Muscle of leg (tissue), 16 donors: Measurements from ENCODE around the gene BAG2. TPM values are rescaled to one million over a fixed set of nuclear protein-coding genes. Genes with fewer than 3 reads are reported as not detected.
A peak's percentile ranks its signal among the peaks of the same experiment; 100 is the strongest.

Experiments used
- DNase-seq: peaks from one replicate; pipeline ENCODE4 v3.0.0; 2013
- H3K27ac ChIP-seq: one replicate; pipeline ENCODE4 v1.5.1; 2013; ENCODE audit warnings: mild to moderate bottlenecking, low read length, control low read depth
- H3K27me3 ChIP-seq: one replicate; pipeline ENCODE4 v1.6.1; 2013; ENCODE audit warnings: low read length; ENCODE audit not compliant: control insufficient read depth, insufficient read depth
- H3K36me3 ChIP-seq: one replicate; pipeline ENCODE4 v1.6.1; 2013; ENCODE audit warnings: low read length; ENCODE audit not compliant: control insufficient read depth, insufficient read depth
- H3K4me1 ChIP-seq: one replicate; pipeline ENCODE4 v1.6.1; 2013; ENCODE audit warnings: low read length; ENCODE audit not compliant: control insufficient read depth, insufficient read depth
- H3K4me3 ChIP-seq: one replicate; pipeline ENCODE4 v1.5.1; 2013; ENCODE audit warnings: low read length, control low read depth
- H3K9me3 ChIP-seq: replicated peaks from 2 replicates; pipeline ENCODE4 v1.6.1; 2013; ENCODE audit warnings: low read depth, low read length; ENCODE audit not compliant: control insufficient read depth
- WGBS: methylation state at CpG from one replicate; pipeline ENCODE4 v1.1.5; 2013; ENCODE audit warnings: missing lambda C conversion rate; ENCODE audit not compliant: insufficient coverage; 5-methylcytosine and 5-hydroxymethylcytosine counted together
- long read RNA-seq, 11 donors: transcript quantifications; one replicate each; lab custom pipeline, GENCODE V29; 2026
- polyA plus RNA-seq, 8 donors: library from polyadenylated mRNA; unstranded; fragments of 120-200 nt; gene quantifications; one replicate each; pipeline versions ENCODE4 v1.2.1 to v1.2.3, GENCODE V29; 2013; ENCODE audit warnings: inconsistent platforms in 1 of 8, low replicate concordance in 1 of 8; ENCODE audit not compliant: insufficient read length in 8 of 8, insufficient read depth in 1 of 8
- total RNA-seq: library from RNA; stranded (reverse); fragments of 120-200 nt; gene quantifications from one replicate; pipeline ENCODE4 v1.2.4, GENCODE V29; 2013

Gene BAG2
- total RNA-seq (10.2 TPM), polyA plus RNA-seq (10 to 100 TPM; 10.2 to 13.2 (median 11.8) TPM)
- long read RNA-seq, donor 1, full-length matches to known transcripts = 10 of 10 reads
- long read RNA-seq, donor 1, partial matches to known transcripts = 0 of 10 reads
- long read RNA-seq, donor 1, other reads (novel, unspliced or antisense) = 0 of 10 reads
- long read RNA-seq, donor 2, full-length matches to known transcripts = 3 of 3 reads
- long read RNA-seq, donor 2, partial matches to known transcripts = 0 of 3 reads
- long read RNA-seq, donor 2, other reads (novel, unspliced or antisense) = 0 of 3 reads
- long read RNA-seq, donor 3, full-length matches to known transcripts = 29 of 35 reads
- long read RNA-seq, donor 3, partial matches to known transcripts = 0 of 35 reads
- long read RNA-seq, donor 3, other reads (novel, unspliced or antisense) = 6 of 35 reads
- long read RNA-seq, donor 4, full-length matches to known transcripts = 16 of 16 reads
- long read RNA-seq, donor 4, partial matches to known transcripts = 0 of 16 reads
- long read RNA-seq, donor 4, other reads (novel, unspliced or antisense) = 0 of 16 reads
- long read RNA-seq, donor 5, full-length matches to known transcripts = 63 of 117 reads
- long read RNA-seq, donor 5, partial matches to known transcripts = 37 of 117 reads
- long read RNA-seq, donor 5, other reads (novel, unspliced or antisense) = 17 of 117 reads
- long read RNA-seq, donor 6, full-length matches to known transcripts = 51 of 51 reads
- long read RNA-seq, donor 6, partial matches to known transcripts = 0 of 51 reads
- long read RNA-seq, donor 6, other reads (novel, unspliced or antisense) = 0 of 51 reads
- long read RNA-seq, donor 7, full-length matches to known transcripts = 28 of 43 reads
- long read RNA-seq, donor 7, partial matches to known transcripts = 15 of 43 reads
- long read RNA-seq, donor 7, other reads (novel, unspliced or antisense) = 0 of 43 reads
- long read RNA-seq, donor 8, full-length matches to known transcripts = 19 of 19 reads
- long read RNA-seq, donor 8, partial matches to known transcripts = 0 of 19 reads
- long read RNA-seq, donor 8, other reads (novel, unspliced or antisense) = 0 of 19 reads
- long read RNA-seq, donor 9, full-length matches to known transcripts = 24 of 24 reads
- long read RNA-seq, donor 9, partial matches to known transcripts = 0 of 24 reads
- long read RNA-seq, donor 9, other reads (novel, unspliced or antisense) = 0 of 24 reads
- long read RNA-seq, donor 10, full-length matches to known transcripts = 33 of 53 reads
- long read RNA-seq, donor 10, partial matches to known transcripts = 20 of 53 reads
- long read RNA-seq, donor 10, other reads (novel, unspliced or antisense) = 0 of 53 reads
- long read RNA-seq, donor 11, full-length matches to known transcripts = 18 of 18 reads
- long read RNA-seq, donor 11, partial matches to known transcripts = 0 of 18 reads
- long read RNA-seq, donor 11, other reads (novel, unspliced or antisense) = 0 of 18 reads

- DNase-seq = peak; percentile 93
- H3K4me3 ChIP-seq = peak within 1 kb of the TSS; percentile 64
- under 1% methylated on average over 79 of the region's 97 CpGs for WGBS
- no peaks in the 10 kb centered on the region for H3K36me3 ChIP-seq
- no peaks in the 10 kb centered on the region for H3K9me3 ChIP-seq
- no peaks in the 10 kb centered on the region for H3K27me3 ChIP-seq
- peak within 1 kb of the TSS; percentile 91 for H3K27ac ChIP-seq
- peaks cover 7% of the 10 kb centered on the region for H3K4me1 ChIP-seq
These were observed at the start of gene BAG2 for GRCh38 chr6:57172136-57173055. TSS of gene BAG2 (plus strand) at chr6:57172326. CDS start at chr6:57172698, 372 bp downstream.

GRCh38 chr6:57123111-57123510, 49.0 kb upstream of the BAG2 start:
- no peaks in the 10 kb centered on the region for H3K36me3 ChIP-seq
- peaks cover 3% of the 10 kb centered on the region for H3K9me3 ChIP-seq
- no CpG with 5 or more reads among the region's 1 CpG for WGBS
- DNase-seq = no peak
- no peaks in the 10 kb centered on the region for H3K4me1 ChIP-seq
- no peak overlapping the region for H3K27ac ChIP-seq
- H3K4me3 ChIP-seq = no peak overlapping the region
- no peaks in the 10 kb centered on the region for H3K27me3 ChIP-seq

- Histone ChIP-seq H3K27ac (no peak overlapping the region), H3K36me3 (no peaks in the 10 kb centered on the region), H3K9me3 (no peaks in the 10 kb centered on the region), H3K4me1 (no peaks in the 10 kb centered on the region), H3K27me3 (no peaks in the 10 kb centered on the region), H3K4me3 (no peak overlapping the region)
- DNase-seq = no peak
These were observed 44.4 kb upstream of the BAG2 start for GRCh38 chr6:57127763-57128162.

- H3K36me3 ChIP-seq = peaks cover 4% of the 10 kb centered on the region
- peak; percentile 71 for DNase-seq
- no peak overlapping the region for H3K27ac ChIP-seq
- H3K4me1 ChIP-seq = no peaks in the 10 kb centered on the region
- no peaks in the 10 kb centered on the region for H3K27me3 ChIP-seq
- no peaks in the 10 kb centered on the region for H3K9me3 ChIP-seq
- H3K4me3 ChIP-seq = no peak overlapping the region
These were observed 41.4 kb upstream of the BAG2 start for GRCh38 chr6:57130661-57131177.

DNA sequence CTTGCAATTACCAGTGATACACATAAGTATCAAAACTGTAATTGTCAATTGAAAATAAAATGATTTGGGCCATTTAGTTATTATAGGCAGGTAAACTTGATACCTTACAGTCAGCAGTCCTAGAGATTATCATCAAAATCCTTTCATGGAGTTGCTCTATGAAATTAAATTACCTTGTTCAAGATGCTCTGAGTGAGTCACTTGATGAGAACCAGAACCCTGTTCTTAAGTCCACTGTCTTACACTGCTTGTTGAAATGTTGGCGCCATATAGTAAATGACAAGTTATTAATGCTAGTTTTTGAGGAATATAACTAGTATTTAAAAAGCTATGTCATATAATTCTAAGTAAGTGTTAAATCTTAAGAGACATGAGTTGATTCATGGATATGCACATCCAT, 37.2 kb upstream of the BAG2 start:
- no peak for DNase-seq
- peaks cover 4% of the 10 kb centered on the region for H3K36me3 ChIP-seq

GRCh38 chr6:57135885-57136284, 36.2 kb upstream of the BAG2 start:
- WGBS = no CpG with 5 or more reads among the region's 1 CpG
- H3K9me3 ChIP-seq = no peaks in the 10 kb centered on the region
- H3K4me1 ChIP-seq = no peaks in the 10 kb centered on the region
- no peaks in the 10 kb centered on the region for H3K27me3 ChIP-seq
- no peak overlapping the region for H3K4me3 ChIP-seq
- H3K36me3 ChIP-seq = peaks cover 4% of the 10 kb centered on the region
- peak; percentile 23 for DNase-seq
- H3K27ac ChIP-seq = no peak overlapping the region

More for the DNA sequence above, 37.2 kb upstream of the BAG2 start:
- Histone ChIP-seq H3K27ac (no peak overlapping the region), H3K4me3 (no peak overlapping the region), H3K4me1 (no peaks in the 10 kb centered on the region), H3K9me3 (no peaks in the 10 kb centered on the region), H3K27me3 (no peaks in the 10 kb centered on the region)
- no CpG with 5 or more reads among the region's 1 CpG for WGBS

- H3K9me3 ChIP-seq = no peaks in the 10 kb centered on the region
- no peaks in the 10 kb centered on the region for H3K27me3 ChIP-seq
- no peak overlapping the region for H3K27ac ChIP-seq
- H3K36me3 ChIP-seq = peaks cover 7% of the 10 kb centered on the region
- no peaks in the 10 kb centered on the region for H3K4me1 ChIP-seq
- WGBS = no CpG with 5 or more reads among the region's 2 CpGs
- H3K4me3 ChIP-seq = no peak overlapping the region
- no peak for DNase-seq
These were observed 34.8 kb upstream of the BAG2 start for GRCh38 chr6:57137350-57137749.

GRCh38 chr6:57138026-57138425, 34.1 kb upstream of the BAG2 start:
- H3K27ac ChIP-seq = no peak overlapping the region

More at GRCh38 chr6:57138026-57138425, 34.1 kb upstream of the BAG2 start:
- H3K4me1 ChIP-seq = no peaks in the 10 kb centered on the region
- WGBS = 98% methylated on average over 6 of the region's 11 CpGs
- peaks cover 7% of the 10 kb centered on the region for H3K36me3 ChIP-seq
- H3K27me3 ChIP-seq = no peaks in the 10 kb centered on the region
- DNase-seq = no peak
- H3K9me3 ChIP-seq = no peaks in the 10 kb centered on the region
- no peak overlapping the region for H3K4me3 ChIP-seq
